GM12878 (cell line): ENCODE data around the gene PTCD3. TPM values are rescaled to one million over a fixed set of nuclear protein-coding genes. Genes with fewer than 3 reads are reported as not detected.

Experiments used
- ATAC-seq: fragments of 200-7000 bp; cut with Tn5 transposase; 3 replicates; pipeline ENCODE4 v1.9.1; 2020; ENCODE audit warnings: mild to moderate bottlenecking, moderate library complexity
- BruUV-seq: library from RNA; stranded (reverse); fragments of 400-500 nt; replicated peaks from 2 replicates; lab custom pipeline; 2021; lab: Mats Ljungman, UMichigan
- CTCF ChIA-PET: fragments of 300-600 bp; sonication (Branson Sonifier 250); formaldehyde crosslinking; extraction: SDS; loops from one replicate; lab custom pipeline; 2021; ENCODE audit warnings: inconsistent platforms; lab: Yijun Ruan, JAX
- POLR2A ChIA-PET: fragments of 350-600 bp; formaldehyde crosslinking; extraction: SDS; loops from one replicate; lab custom pipeline; 2021; ENCODE audit warnings: inconsistent platforms; lab: Charles Lee
- RAD21 ChIA-PET: fragments of 300-600 bp; sonication (Branson Sonifier 250); formaldehyde crosslinking; loops from one replicate; lab custom pipeline; 2023; ENCODE audit warnings: antibody characterized with exemption; ENCODE audit not compliant: unreplicated experiment; lab: Charles Lee
- SMC1A ChIA-PET: fragments of 300-600 bp; sonication (Branson Sonifier 250); formaldehyde crosslinking; loops from one replicate; lab custom pipeline; 2023; ENCODE audit not compliant: unreplicated experiment, uncharacterized antibody; lab: Charles Lee
- DNase-seq: peaks from one replicate; pipeline ENCODE4 v3.0.0-alpha.2; 2011; ENCODE audit warnings: low read depth, low spot score
- FAIRE-seq: peaks from 3 replicates; lab custom pipeline; 2011; peaks lifted over from hg19 to GRCh38; lab: Jason Lieb, UNC
- H2AFZ ChIP-seq: 2 replicates; pipeline ENCODE4 v1.6.0; 2011; ENCODE audit warnings: low read depth, low read length, control low read depth; ENCODE audit not compliant: control insufficient read depth
- H3K27ac ChIP-seq: 2 replicates; pipeline ENCODE4 v1.5.1; 2011; ENCODE audit warnings: control low read depth; ENCODE audit not compliant: control insufficient read depth, insufficient read depth
- H3K27me3 ChIP-seq, 2 experiments: replicated peaks in 1 of 2; 2 replicates each; pipeline versions ENCODE4 v1.6.0 to v1.6.1; 2011; ENCODE audit warnings: low read length in 1 of 2; ENCODE audit not compliant: control insufficient read depth in 2 of 2, insufficient read depth in 2 of 2
- H3K36me3 ChIP-seq, 2 experiments: 2 replicates each; pipeline ENCODE4 v1.5.1; 2011; ENCODE audit warnings: low read length in 1 of 2; ENCODE audit not compliant: control insufficient read depth in 2 of 2, insufficient read depth in 2 of 2
- H3K4me1 ChIP-seq: 2 replicates; pipeline ENCODE4 v1.6.1; 2011; ENCODE audit warnings: mild to moderate bottlenecking, low read length, moderate library complexity, mixed read lengths; ENCODE audit not compliant: control insufficient read depth, insufficient read depth
- H3K4me2 ChIP-seq: 2 replicates; pipeline ENCODE4 v1.6.0; 2011; ENCODE audit warnings: control low read depth; ENCODE audit not compliant: control insufficient read depth, insufficient read depth
- H3K4me3 ChIP-seq: fragments of 200-600 bp; sonication (generic); 2 replicates; pipeline ENCODE4 v1.5.1; 2016
- H3K79me2 ChIP-seq: 2 replicates; pipeline ENCODE4 v1.6.0; 2011; ENCODE audit warnings: low read length; ENCODE audit not compliant: control insufficient read depth, insufficient read depth
- H3K9ac ChIP-seq: 2 replicates; pipeline ENCODE4 v1.8.0; 2011; ENCODE audit warnings: low read length, control low read depth, mixed read lengths; ENCODE audit not compliant: control insufficient read depth, insufficient read depth
- H3K9me3 ChIP-seq: replicated peaks from 3 replicates; pipeline ENCODE4 v1.5.1; 2011; ENCODE audit warnings: mild to moderate bottlenecking, low read length; ENCODE audit not compliant: control insufficient read depth, insufficient read depth
- H4K20me1 ChIP-seq: 2 replicates; pipeline ENCODE4 v1.6.0; 2011; ENCODE audit not compliant: control insufficient read depth, insufficient read depth
- IKZF1 ChIP-seq: fragments of 450-650 bp; conservative IDR thresholded peaks from 2 replicates; pipeline ENCODE4 v1.6.1; 2017; ENCODE audit warnings: antibody characterized with exemption, mild to moderate bottlenecking
- JUND ChIP-seq: IDR thresholded peaks from 2 replicates; pipeline ENCODE4 v1.6.1; 2012; ENCODE audit warnings: low read depth, mild to moderate bottlenecking, low read length, improper control_type of control experiment, moderate library complexity
- MTA2 ChIP-seq: fragments of 450-650 bp; IDR thresholded peaks from 2 replicates; pipeline ENCODE4 v1.6.1; 2016; ENCODE audit warnings: low read depth, mild to moderate bottlenecking, moderate library complexity
- RAD51 ChIP-seq: fragments of 450-650 bp; IDR thresholded peaks from 2 replicates; pipeline ENCODE4 v1.6.1; 2016; ENCODE audit warnings: moderate library complexity, mild to moderate bottlenecking, inconsistent platforms
- STAT3 ChIP-seq: IDR thresholded peaks from 2 replicates; pipeline ENCODE4 v1.6.1; 2011; ENCODE audit warnings: low read depth, low read length, improper control_type of control experiment
- ZBTB33 ChIP-seq: fragments of 450-650 bp; IDR thresholded peaks from 2 replicates; pipeline ENCODE4 v1.6.1; 2017; ENCODE audit warnings: mild to moderate bottlenecking
- ZSCAN29 ChIP-seq: fragments of 450-650 bp; IDR thresholded peaks from 2 replicates; pipeline ENCODE4 v1.6.1; 2017; ENCODE audit warnings: mild to moderate bottlenecking, moderate library complexity
- WGBS: methylation state at CpG from one replicate; pipeline ENCODE4 v1.1.6; 2016; ENCODE audit warnings: low lambda C conversion rate; ENCODE audit not compliant: insufficient replicate concordance, insufficient coverage; ENCODE audit errors: missing lambda C conversion rate; 5-methylcytosine and 5-hydroxymethylcytosine counted together
- in situ Hi-C: fragments of 300-500 bp; cut with MboI; formaldehyde crosslinking; loops from 9 replicates; pipeline ENCODE4 v1.14.3; 2018; ENCODE audit warnings: mixed read lengths
- intact Hi-C: fragments of 100-400 bp; cut with micrococcal nuclease; formaldehyde crosslinking; loops from one replicate; pipeline ENCODE4 v1.14.2; 2022; ENCODE audit not compliant: unreplicated experiment
- polyA plus RNA-seq, 11 experiments: library from polyadenylated mRNA; depleted of rRNA in 4 of 11; unstranded in 6 of 11; stranded (reverse) in 5 of 11; fragments of >200 nt; fragmentation: Nextera tagmentation in 4 of 11; fragmentation: Illumina TruSeq in 1 of 11; extraction: Ambion mirVana in 4 of 11; extraction: Trizol in 1 of 11; gene quantifications; 1 replicate in 1 of 11; 2 replicates in 10 of 11; pipeline versions ENCODE4 v1.2.1 to v1.2.3, GENCODE V29; 2011 to 2016; ENCODE audit warnings: inconsistent platforms in 2 of 11, missing spikeins in 2 of 11, low read depth in 1 of 11
- total RNA-seq, 4 experiments: library from RNA; depleted of rRNA in 3 of 4; stranded (reverse); fragments of >200 nt in 3 of 4; fragmentation: Illumina TruSeq in 1 of 4; extraction: Trizol in 1 of 4; gene quantifications; 2 replicates each; pipeline versions ENCODE4 v1.2.1 to v1.2.3, GENCODE V29; 2013 to 2021
- TF ChIP-seq, protein P1 (sequence below): fragments of 450-650 bp; conservative IDR thresholded peaks from 2 replicates; pipeline ENCODE4 v1.6.1; 2017; ENCODE audit warnings: mild to moderate bottlenecking, moderate library complexity

The PTCD3 gene
- total and polyA plus RNA-seq, 10 of the 15 experiments (the other 5 are each of a cell fraction or from before 2014, with no cell fraction given): 44.7 to 177 (median 127) TPM

- H3K4me3 ChIP-seq: no peak overlapping the region
- POLR2A ChIA-PET: interaction anchor here (1.2 to 1.4 kb wide), 2 partner anchors 15 to 35 kb away, joined by 3 read pairs; no protein-coding TSS in a partner anchor
- no peak overlapping the region for H3K27ac ChIP-seq
- CTCF ChIA-PET: interaction anchor here (0.6 to 1.4 kb wide), 6 partner anchors 30 to 436 kb away, joined by 3 read pairs; partner anchors contain the start of gene ST3GAL5
- in situ Hi-C loops: no loop called here
- ATAC-seq (no peak), DNase-seq (no peak)
- no TSS peak for BruUV-seq
- H2AFZ ChIP-seq: no peak overlapping the region
- H3K79me2 ChIP-seq: no peaks in the 10 kb centered on the region
- H4K20me1 ChIP-seq: no peaks in the 10 kb centered on the region
- no peaks in the 10 kb centered on the region for H3K4me1 ChIP-seq
- no peak overlapping the region for H3K9ac ChIP-seq
- TF ChIP-seq MTA2: no peak
- TF ChIP-seq, protein P1, sequence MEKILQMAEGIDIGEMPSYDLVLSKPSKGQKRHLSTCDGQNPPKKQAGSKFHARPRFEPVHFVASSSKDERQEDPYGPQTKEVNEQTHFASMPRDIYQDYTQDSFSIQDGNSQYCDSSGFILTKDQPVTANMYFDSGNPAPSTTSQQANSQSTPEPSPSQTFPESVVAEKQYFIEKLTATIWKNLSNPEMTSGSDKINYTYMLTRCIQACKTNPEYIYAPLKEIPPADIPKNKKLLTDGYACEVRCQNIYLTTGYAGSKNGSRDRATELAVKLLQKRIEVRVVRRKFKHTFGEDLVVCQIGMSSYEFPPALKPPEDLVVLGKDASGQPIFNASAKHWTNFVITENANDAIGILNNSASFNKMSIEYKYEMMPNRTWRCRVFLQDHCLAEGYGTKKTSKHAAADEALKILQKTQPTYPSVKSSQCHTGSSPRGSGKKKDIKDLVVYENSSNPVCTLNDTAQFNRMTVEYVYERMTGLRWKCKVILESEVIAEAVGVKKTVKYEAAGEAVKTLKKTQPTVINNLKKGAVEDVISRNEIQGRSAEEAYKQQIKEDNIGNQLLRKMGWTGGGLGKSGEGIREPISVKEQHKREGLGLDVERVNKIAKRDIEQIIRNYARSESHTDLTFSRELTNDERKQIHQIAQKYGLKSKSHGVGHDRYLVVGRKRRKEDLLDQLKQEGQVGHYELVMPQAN: no peak
- TF ChIP-seq STAT3: no peak
- no peak for TF ChIP-seq ZBTB33
- no peak for TF ChIP-seq JUND
- no peak for TF ChIP-seq ZSCAN29
- TF ChIP-seq IKZF1: no peak
- no peak for TF ChIP-seq RAD51
- TF ChIP-seq, all 136 proteins: peak for 0
- H3K4me2 ChIP-seq: no peak overlapping the region
- ChIA-PET RAD21 (interaction anchor here (0.8 kb wide), 1 partner anchor 8 kb away, joined by 4 read pairs; no protein-coding TSS in a partner anchor), SMC1A (interaction anchor here (0.9 to 1.6 kb wide), 3 partner anchors 44 to 323 kb away, joined by 3 to 4 read pairs (median 3); partner anchors contain the start of gene PTCD3)
- no peaks in the 10 kb centered on the region for H3K9me3 ChIP-seq
- H3K27me3 ChIP-seq: no peaks in the 10 kb centered on the region
- no peak for FAIRE-seq
- intact Hi-C loops: no loop called here
- H3K36me3 ChIP-seq: peaks cover 3 to 28% of the 10 kb centered on the region in 2 experiments
- WGBS: 95% methylated on average over 2 of the region's 2 CpGs
These were observed 44.5 kb downstream of the PTCD3 start for GRCh38 chr2:86150502-86150901.
